Measurements from ENCODE around the gene SCLY.

DNA sequence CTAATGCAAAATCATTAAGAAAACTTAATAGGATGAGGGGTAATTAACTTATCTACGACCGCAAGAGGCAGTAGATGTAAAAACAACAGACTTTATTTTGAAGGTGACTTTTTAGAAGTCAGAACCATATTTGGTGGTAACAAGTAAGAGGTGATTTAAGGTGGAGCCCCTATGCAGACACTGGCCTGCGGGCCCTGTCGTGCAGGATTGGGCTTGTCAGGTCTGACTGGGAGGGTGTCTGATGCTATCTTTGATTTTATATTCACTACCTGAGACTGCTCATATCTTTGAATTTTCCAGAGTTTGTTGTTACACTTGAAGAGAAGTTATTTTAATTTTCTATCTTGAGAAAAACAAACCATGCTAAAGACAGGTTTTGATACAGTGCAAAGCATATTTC lies 29.1 kb upstream of the SCLY start:
- TF ChIP-seq POLR2A (IDR thresholded peaks at IDR 0.05) (no peak), POLR2AphosphoS5 (IDR thresholded peaks at IDR 0.05) (no peak)
- TF ChIP-seq, protein P1, sequence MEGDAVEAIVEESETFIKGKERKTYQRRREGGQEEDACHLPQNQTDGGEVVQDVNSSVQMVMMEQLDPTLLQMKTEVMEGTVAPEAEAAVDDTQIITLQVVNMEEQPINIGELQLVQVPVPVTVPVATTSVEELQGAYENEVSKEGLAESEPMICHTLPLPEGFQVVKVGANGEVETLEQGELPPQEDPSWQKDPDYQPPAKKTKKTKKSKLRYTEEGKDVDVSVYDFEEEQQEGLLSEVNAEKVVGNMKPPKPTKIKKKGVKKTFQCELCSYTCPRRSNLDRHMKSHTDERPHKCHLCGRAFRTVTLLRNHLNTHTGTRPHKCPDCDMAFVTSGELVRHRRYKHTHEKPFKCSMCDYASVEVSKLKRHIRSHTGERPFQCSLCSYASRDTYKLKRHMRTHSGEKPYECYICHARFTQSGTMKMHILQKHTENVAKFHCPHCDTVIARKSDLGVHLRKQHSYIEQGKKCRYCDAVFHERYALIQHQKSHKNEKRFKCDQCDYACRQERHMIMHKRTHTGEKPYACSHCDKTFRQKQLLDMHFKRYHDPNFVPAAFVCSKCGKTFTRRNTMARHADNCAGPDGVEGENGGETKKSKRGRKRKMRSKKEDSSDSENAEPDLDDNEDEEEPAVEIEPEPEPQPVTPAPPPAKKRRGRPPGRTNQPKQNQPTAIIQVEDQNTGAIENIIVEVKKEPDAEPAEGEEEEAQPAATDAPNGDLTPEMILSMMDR (IDR thresholded peaks at IDR 0.05 in 8 of 11, conservative IDR thresholded peaks at IDR 0.05 in 3 of 11), result no peak

Measured in spleen (tissue), 7 donors.